ENCODE measurements around the gene CCDC32. TPM values are rescaled to one million over a fixed set of nuclear protein-coding genes. Genes with fewer than 3 reads are reported as not detected.

The CCDC32 gene
- total RNA-seq, 1 experiment from 2014 or later = 12.8 TPM

DNA sequence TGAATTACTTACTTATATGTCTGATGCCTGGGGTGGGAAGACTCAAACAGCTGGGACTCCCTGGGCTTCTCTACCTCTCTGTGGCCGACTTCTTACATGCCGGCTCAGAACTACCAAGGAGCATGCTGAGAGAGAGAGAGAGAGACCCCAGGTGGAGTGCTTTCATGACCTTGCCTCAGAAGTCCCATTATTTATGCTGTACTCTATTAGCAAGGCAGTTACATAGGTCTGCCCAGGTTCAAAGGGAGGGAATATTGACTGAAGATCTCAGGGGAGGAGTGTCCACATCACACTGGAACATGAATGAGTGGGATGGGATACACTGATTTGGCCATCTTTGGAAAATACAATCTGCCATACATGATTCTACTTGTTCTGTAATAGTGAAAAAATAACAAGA lies 16.2 kb downstream of the CCDC32 start:
- Mint-ChIP-seq H3K36me3 (peaks cover 3% of the 10 kb centered on the region; the same call in 1 of the 2 replicates), H3K9me3 (no peaks in the 10 kb centered on the region), H3K27me3 (ENCODE audit: low read depth) (no peaks in the 10 kb centered on the region), H3K4me3 (no peak overlapping the region), H3K27ac (no peak overlapping the region), H3K4me1 (peaks cover 10% of the 10 kb centered on the region)
- ATAC-seq (no peak), DNase-seq (ENCODE audit: low spot score) (no peak)
- ChIA-PET POLR2A (interaction anchor here (0.6 kb wide), 1 partner anchor 303 kb away, joined by 6 read pairs; no protein-coding TSS in a partner anchor), CTCF (no interaction called here)
- TF ChIP-seq ZBTB21 (CRISPR knock-in tag; IDR thresholded peaks at IDR 0.05; ENCODE audit: borderline replicate concordance) (no peak), FOXP1 (CRISPR knock-in tag; IDR thresholded peaks at IDR 0.05; ENCODE audit: borderline replicate concordance) (no peak), ZNF423 (CRISPR knock-in tag; IDR thresholded peaks at IDR 0.05) (no peak), ETV6 (CRISPR knock-in tag; IDR thresholded peaks at IDR 0.05) (no peak), FOXK1 (CRISPR knock-in tag; IDR thresholded peaks at IDR 0.05) (no peak), FOXJ3 (CRISPR knock-in tag; IDR thresholded peaks at IDR 0.05; ENCODE audit: borderline replicate concordance) (no peak)
- TF ChIP-seq, protein P1, sequence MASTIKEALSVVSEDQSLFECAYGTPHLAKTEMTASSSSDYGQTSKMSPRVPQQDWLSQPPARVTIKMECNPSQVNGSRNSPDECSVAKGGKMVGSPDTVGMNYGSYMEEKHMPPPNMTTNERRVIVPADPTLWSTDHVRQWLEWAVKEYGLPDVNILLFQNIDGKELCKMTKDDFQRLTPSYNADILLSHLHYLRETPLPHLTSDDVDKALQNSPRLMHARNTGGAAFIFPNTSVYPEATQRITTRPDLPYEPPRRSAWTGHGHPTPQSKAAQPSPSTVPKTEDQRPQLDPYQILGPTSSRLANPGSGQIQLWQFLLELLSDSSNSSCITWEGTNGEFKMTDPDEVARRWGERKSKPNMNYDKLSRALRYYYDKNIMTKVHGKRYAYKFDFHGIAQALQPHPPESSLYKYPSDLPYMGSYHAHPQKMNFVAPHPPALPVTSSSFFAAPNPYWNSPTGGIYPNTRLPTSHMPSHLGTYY (CRISPR knock-in tag; IDR thresholded peaks at IDR 0.05) = no peak
- TF ChIP-seq, protein P2, sequence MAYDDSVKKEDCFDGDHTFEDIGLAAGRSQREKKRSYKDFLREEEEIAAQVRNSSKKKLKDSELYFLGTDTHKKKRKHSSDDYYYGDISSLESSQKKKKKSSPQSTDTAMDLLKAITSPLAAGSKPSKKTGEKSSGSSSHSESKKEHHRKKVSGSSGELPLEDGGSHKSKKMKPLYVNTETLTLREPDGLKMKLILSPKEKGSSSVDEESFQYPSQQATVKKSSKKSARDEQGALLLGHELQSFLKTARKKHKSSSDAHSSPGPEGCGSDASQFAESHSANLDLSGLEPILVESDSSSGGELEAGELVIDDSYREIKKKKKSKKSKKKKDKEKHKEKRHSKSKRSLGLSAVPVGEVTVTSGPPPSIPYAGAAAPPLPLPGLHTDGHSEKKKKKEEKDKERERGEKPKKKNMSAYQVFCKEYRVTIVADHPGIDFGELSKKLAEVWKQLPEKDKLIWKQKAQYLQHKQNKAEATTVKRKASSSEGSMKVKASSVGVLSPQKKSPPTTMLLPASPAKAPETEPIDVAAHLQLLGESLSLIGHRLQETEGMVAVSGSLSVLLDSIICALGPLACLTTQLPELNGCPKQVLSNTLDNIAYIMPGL (CRISPR knock-in tag; IDR thresholded peaks at IDR 0.05) = no peak
- TF ChIP-seq, protein P3, sequence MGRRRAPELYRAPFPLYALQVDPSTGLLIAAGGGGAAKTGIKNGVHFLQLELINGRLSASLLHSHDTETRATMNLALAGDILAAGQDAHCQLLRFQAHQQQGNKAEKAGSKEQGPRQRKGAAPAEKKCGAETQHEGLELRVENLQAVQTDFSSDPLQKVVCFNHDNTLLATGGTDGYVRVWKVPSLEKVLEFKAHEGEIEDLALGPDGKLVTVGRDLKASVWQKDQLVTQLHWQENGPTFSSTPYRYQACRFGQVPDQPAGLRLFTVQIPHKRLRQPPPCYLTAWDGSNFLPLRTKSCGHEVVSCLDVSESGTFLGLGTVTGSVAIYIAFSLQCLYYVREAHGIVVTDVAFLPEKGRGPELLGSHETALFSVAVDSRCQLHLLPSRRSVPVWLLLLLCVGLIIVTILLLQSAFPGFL (CRISPR knock-in tag; IDR thresholded peaks at IDR 0.05; ENCODE audit: borderline replicate concordance) = no peak
- TF ChIP-seq, protein P4, sequence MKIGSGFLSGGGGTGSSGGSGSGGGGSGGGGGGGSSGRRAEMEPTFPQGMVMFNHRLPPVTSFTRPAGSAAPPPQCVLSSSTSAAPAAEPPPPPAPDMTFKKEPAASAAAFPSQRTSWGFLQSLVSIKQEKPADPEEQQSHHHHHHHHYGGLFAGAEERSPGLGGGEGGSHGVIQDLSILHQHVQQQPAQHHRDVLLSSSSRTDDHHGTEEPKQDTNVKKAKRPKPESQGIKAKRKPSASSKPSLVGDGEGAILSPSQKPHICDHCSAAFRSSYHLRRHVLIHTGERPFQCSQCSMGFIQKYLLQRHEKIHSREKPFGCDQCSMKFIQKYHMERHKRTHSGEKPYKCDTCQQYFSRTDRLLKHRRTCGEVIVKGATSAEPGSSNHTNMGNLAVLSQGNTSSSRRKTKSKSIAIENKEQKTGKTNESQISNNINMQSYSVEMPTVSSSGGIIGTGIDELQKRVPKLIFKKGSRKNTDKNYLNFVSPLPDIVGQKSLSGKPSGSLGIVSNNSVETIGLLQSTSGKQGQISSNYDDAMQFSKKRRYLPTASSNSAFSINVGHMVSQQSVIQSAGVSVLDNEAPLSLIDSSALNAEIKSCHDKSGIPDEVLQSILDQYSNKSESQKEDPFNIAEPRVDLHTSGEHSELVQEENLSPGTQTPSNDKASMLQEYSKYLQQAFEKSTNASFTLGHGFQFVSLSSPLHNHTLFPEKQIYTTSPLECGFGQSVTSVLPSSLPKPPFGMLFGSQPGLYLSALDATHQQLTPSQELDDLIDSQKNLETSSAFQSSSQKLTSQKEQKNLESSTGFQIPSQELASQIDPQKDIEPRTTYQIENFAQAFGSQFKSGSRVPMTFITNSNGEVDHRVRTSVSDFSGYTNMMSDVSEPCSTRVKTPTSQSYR (CRISPR knock-in tag; IDR thresholded peaks at IDR 0.05) = no peak

DNA sequence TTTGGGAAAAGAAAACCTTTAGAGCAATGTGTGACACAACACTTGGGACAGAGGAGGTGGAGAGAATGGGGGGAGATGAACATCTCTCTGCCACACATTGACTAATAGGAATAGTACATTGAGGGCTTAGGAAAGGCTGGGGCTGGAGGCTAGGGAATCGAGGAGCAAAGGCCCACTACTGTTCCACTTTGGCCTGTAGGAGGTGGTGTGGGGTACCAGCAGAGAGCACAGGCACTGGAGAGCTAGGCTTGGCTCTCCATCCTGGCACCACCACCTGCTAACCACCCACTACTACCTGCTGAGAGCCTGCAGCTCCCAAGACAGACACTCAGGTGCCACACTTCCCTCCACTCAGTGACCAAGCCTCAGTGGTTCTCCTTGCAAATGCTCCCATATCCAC lies 19.4 kb downstream of the CCDC32 start:
- Mint-ChIP-seq H3K4me3 (no peak overlapping the region), H3K27me3 (ENCODE audit: low read depth) (no peaks in the 10 kb centered on the region), H3K27ac (no peak overlapping the region), H3K36me3 (no peaks in the 10 kb centered on the region), H3K9me3 (no peaks in the 10 kb centered on the region), H3K4me1 (no peaks in the 10 kb centered on the region)
- POLR2A ChIA-PET = no interaction called here
- DNase-seq (ENCODE audit: low spot score) = no peak
- CTCF ChIA-PET = interaction anchor here (0.6 to 1.6 kb wide), 12 partner anchors 9 to 201 kb away, joined by 3 to 12 read pairs (median 3); partner anchors contain the start of genes CCDC32, RAD51 and RPUSD2
- ATAC-seq = peak; percentile 75
- TF ChIP-seq, protein P5, sequence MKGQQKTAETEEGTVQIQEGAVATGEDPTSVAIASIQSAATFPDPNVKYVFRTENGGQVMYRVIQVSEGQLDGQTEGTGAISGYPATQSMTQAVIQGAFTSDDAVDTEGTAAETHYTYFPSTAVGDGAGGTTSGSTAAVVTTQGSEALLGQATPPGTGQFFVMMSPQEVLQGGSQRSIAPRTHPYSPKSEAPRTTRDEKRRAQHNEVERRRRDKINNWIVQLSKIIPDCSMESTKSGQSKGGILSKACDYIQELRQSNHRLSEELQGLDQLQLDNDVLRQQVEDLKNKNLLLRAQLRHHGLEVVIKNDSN (CRISPR knock-in tag; IDR thresholded peaks at IDR 0.05) = no peak
- no peak for TF ChIP-seq RELA (CRISPR knock-in tag; IDR thresholded peaks at IDR 0.05; ENCODE audit: borderline replicate concordance)
- TF ChIP-seq, protein P6, sequence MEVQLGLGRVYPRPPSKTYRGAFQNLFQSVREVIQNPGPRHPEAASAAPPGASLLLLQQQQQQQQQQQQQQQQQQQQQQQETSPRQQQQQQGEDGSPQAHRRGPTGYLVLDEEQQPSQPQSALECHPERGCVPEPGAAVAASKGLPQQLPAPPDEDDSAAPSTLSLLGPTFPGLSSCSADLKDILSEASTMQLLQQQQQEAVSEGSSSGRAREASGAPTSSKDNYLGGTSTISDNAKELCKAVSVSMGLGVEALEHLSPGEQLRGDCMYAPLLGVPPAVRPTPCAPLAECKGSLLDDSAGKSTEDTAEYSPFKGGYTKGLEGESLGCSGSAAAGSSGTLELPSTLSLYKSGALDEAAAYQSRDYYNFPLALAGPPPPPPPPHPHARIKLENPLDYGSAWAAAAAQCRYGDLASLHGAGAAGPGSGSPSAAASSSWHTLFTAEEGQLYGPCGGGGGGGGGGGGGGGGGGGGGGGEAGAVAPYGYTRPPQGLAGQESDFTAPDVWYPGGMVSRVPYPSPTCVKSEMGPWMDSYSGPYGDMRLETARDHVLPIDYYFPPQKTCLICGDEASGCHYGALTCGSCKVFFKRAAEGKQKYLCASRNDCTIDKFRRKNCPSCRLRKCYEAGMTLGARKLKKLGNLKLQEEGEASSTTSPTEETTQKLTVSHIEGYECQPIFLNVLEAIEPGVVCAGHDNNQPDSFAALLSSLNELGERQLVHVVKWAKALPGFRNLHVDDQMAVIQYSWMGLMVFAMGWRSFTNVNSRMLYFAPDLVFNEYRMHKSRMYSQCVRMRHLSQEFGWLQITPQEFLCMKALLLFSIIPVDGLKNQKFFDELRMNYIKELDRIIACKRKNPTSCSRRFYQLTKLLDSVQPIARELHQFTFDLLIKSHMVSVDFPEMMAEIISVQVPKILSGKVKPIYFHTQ (CRISPR knock-in tag; IDR thresholded peaks at IDR 0.05) = no peak
- TF ChIP-seq ESRRA (CRISPR knock-in tag; IDR thresholded peaks at IDR 0.05; ENCODE audit: borderline replicate concordance) = no peak
- TF ChIP-seq, protein P7, sequence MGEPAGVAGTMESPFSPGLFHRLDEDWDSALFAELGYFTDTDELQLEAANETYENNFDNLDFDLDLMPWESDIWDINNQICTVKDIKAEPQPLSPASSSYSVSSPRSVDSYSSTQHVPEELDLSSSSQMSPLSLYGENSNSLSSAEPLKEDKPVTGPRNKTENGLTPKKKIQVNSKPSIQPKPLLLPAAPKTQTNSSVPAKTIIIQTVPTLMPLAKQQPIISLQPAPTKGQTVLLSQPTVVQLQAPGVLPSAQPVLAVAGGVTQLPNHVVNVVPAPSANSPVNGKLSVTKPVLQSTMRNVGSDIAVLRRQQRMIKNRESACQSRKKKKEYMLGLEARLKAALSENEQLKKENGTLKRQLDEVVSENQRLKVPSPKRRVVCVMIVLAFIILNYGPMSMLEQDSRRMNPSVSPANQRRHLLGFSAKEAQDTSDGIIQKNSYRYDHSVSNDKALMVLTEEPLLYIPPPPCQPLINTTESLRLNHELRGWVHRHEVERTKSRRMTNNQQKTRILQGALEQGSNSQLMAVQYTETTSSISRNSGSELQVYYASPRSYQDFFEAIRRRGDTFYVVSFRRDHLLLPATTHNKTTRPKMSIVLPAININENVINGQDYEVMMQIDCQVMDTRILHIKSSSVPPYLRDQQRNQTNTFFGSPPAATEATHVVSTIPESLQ (CRISPR knock-in tag; IDR thresholded peaks at IDR 0.05) = no peak
- TF ChIP-seq, protein P8, sequence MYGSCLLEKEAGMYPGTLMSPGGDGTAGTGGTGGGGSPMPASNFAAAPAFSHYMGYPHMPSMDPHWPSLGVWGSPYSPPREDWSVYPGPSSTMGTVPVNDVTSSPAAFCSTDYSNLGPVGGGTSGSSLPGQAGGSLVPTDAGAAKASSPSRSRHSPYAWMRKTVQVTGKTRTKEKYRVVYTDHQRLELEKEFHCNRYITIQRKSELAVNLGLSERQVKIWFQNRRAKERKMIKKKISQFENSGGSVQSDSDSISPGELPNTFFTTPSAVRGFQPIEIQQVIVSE (CRISPR knock-in tag; IDR thresholded peaks at IDR 0.05; ENCODE audit: borderline replicate concordance) = no peak
- TF ChIP-seq NFYB (CRISPR knock-in tag; conservative IDR thresholded peaks at IDR 0.05; ENCODE audit: low read depth) = no peak
- no peak for TF ChIP-seq ZNF263 (CRISPR knock-in tag; IDR thresholded peaks at IDR 0.05; ENCODE audit: low read depth)
- TF ChIP-seq ETV6 (CRISPR knock-in tag; IDR thresholded peaks at IDR 0.05) = no peak
- TF ChIP-seq, protein P9, sequence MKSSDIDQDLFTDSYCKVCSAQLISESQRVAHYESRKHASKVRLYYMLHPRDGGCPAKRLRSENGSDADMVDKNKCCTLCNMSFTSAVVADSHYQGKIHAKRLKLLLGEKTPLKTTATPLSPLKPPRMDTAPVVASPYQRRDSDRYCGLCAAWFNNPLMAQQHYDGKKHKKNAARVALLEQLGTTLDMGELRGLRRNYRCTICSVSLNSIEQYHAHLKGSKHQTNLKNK (CRISPR knock-in tag; IDR thresholded peaks at IDR 0.05) = no peak
- TF ChIP-seq NFATC4 (CRISPR knock-in tag; IDR thresholded peaks at IDR 0.05) = no peak
- TF ChIP-seq ZNF396 (CRISPR knock-in tag; IDR thresholded peaks at IDR 0.05; ENCODE audit: borderline replicate concordance) = no peak
- TF ChIP-seq FOXP1 (CRISPR knock-in tag; IDR thresholded peaks at IDR 0.05; ENCODE audit: borderline replicate concordance) = no peak
